HL-60 (cell line): ENCODE results near the gene IMPDH1.

Source experiments
- DNase-seq, 2 experiments: peaks; one replicate each; pipeline ENCODE4 v3.0.0-alpha.2; 2010 to 2020; ENCODE audit warnings: low read depth in 1 of 2, low spot score in 1 of 2
- H3K27ac ChIP-seq: fragments of 250-450 bp; sonication (Bioruptor Pico); replicated peaks from 2 replicates; pipeline ENCODE4 v1.5.1; 2020; ENCODE audit warnings: mild to moderate bottlenecking, moderate library complexity
- H3K27me3 ChIP-seq: fragments of 250-450 bp; sonication (Bioruptor Pico); 2 replicates; pipeline ENCODE4 v1.5.1; 2021; ENCODE audit warnings: mild to moderate bottlenecking, moderate library complexity; ENCODE audit not compliant: insufficient read depth, poor library complexity, severe bottlenecking
- H3K4me3 ChIP-seq: replicated peaks from 2 replicates; pipeline ENCODE4 v1.5.1; 2011; ENCODE audit warnings: mild to moderate bottlenecking, control low read depth, low read length; ENCODE audit not compliant: insufficient read depth
- GABPA ChIP-seq: IDR thresholded peaks from 2 replicates; pipeline ENCODE4 v1.6.1; 2012; ENCODE audit warnings: low read depth
- POLR2AphosphoS5 ChIP-seq: IDR thresholded peaks from 2 replicates; pipeline ENCODE4 v1.6.1; 2012; ENCODE audit warnings: low read depth
- SPI1 ChIP-seq: IDR thresholded peaks from 2 replicates; pipeline ENCODE4 v1.6.1; 2012; ENCODE audit warnings: low read depth, mild to moderate bottlenecking, borderline replicate concordance
- TF ChIP-seq, protein P1 (sequence below): IDR thresholded peaks from one replicate; pipeline ENCODE4 v1.5.1; 2011; ENCODE audit warnings: low read length, control low read depth, inconsistent platforms; ENCODE audit not compliant: insufficient read depth
- TF ChIP-seq, protein P2 (sequence below): IDR thresholded peaks from 2 replicates; pipeline ENCODE4 v1.6.1; 2012; ENCODE audit warnings: low read depth; ENCODE audit not compliant: insufficient replicate concordance

Gene IMPDH1

DNA sequence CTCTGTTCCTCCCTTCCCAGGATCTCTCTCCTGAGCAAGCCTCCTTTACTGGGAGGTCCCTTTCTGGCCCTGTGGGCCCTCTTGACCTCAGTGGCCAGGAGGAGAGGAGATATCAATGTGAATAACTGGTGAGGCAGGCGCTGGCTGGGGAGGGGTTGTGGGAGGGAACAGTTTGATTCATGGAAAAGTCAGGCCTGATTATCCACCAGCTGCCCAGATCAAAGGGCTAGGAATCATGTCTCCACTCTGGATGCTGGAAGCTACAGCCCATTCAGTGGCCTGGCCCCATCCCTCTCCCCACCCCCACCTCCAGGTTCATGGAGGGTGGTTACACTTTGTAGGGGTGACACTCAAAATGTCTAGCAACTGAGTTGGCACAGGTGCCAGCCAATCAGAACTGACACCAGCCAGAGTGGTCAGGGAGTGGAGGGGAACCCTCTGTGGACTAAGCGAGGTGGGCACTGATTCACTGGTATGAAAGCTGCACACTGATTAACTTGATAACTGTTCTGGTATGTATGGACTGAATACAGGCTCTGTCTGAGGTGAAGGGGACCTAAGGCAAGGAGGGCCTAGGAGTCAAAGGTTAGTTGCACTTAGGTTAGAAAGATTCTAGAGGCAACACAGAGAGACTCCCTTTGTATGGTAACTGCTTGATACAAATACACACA, 53.1 kb downstream of the IMPDH1 start:
- no peak for TF ChIP-seq POLR2AphosphoS5
- TF ChIP-seq, protein P1, sequence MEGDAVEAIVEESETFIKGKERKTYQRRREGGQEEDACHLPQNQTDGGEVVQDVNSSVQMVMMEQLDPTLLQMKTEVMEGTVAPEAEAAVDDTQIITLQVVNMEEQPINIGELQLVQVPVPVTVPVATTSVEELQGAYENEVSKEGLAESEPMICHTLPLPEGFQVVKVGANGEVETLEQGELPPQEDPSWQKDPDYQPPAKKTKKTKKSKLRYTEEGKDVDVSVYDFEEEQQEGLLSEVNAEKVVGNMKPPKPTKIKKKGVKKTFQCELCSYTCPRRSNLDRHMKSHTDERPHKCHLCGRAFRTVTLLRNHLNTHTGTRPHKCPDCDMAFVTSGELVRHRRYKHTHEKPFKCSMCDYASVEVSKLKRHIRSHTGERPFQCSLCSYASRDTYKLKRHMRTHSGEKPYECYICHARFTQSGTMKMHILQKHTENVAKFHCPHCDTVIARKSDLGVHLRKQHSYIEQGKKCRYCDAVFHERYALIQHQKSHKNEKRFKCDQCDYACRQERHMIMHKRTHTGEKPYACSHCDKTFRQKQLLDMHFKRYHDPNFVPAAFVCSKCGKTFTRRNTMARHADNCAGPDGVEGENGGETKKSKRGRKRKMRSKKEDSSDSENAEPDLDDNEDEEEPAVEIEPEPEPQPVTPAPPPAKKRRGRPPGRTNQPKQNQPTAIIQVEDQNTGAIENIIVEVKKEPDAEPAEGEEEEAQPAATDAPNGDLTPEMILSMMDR, result no peak
- no peak for TF ChIP-seq GABPA
- TF ChIP-seq, protein P2, sequence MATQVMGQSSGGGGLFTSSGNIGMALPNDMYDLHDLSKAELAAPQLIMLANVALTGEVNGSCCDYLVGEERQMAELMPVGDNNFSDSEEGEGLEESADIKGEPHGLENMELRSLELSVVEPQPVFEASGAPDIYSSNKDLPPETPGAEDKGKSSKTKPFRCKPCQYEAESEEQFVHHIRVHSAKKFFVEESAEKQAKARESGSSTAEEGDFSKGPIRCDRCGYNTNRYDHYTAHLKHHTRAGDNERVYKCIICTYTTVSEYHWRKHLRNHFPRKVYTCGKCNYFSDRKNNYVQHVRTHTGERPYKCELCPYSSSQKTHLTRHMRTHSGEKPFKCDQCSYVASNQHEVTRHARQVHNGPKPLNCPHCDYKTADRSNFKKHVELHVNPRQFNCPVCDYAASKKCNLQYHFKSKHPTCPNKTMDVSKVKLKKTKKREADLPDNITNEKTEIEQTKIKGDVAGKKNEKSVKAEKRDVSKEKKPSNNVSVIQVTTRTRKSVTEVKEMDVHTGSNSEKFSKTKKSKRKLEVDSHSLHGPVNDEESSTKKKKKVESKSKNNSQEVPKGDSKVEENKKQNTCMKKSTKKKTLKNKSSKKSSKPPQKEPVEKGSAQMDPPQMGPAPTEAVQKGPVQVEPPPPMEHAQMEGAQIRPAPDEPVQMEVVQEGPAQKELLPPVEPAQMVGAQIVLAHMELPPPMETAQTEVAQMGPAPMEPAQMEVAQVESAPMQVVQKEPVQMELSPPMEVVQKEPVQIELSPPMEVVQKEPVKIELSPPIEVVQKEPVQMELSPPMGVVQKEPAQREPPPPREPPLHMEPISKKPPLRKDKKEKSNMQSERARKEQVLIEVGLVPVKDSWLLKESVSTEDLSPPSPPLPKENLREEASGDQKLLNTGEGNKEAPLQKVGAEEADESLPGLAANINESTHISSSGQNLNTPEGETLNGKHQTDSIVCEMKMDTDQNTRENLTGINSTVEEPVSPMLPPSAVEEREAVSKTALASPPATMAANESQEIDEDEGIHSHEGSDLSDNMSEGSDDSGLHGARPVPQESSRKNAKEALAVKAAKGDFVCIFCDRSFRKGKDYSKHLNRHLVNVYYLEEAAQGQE, result no peak
- TF ChIP-seq SPI1, result no peak
- no peak overlapping the region for H3K4me3 ChIP-seq
- DNase-seq, result no peak
- no peak overlapping the region for H3K27ac ChIP-seq
- no peaks in the 10 kb centered on the region for H3K27me3 ChIP-seq

DNA sequence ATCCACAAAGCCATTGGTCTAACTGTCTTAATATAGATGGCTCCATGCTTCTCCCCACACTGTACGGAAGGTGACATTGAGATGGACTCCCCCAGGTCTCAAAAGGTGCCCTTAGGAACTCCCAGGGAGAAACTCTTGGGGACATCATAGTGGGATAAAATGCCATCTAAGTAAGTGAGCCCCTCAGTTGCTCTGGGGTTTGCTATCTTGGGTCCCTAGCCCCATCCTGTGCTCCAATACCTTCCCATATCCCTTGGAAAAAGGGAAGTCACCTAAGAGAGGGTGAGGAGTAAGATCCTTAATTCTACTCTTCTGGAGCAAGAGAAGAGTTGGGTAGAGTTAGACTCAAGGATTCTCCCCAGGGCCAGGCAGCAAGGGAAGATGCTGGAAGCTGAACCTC, 56.2 kb downstream of the IMPDH1 start:
- Histone ChIP-seq H3K27ac (no peak overlapping the region), H3K4me3 (no peak overlapping the region), H3K27me3 (no peaks in the 10 kb centered on the region)
- DNase-seq, result no peak
- TF ChIP-seq, protein P1, result no peak
- TF ChIP-seq POLR2AphosphoS5, result no peak
- TF ChIP-seq GABPA, result no peak
- no peak for TF ChIP-seq SPI1
- TF ChIP-seq, protein P2, result no peak

DNA sequence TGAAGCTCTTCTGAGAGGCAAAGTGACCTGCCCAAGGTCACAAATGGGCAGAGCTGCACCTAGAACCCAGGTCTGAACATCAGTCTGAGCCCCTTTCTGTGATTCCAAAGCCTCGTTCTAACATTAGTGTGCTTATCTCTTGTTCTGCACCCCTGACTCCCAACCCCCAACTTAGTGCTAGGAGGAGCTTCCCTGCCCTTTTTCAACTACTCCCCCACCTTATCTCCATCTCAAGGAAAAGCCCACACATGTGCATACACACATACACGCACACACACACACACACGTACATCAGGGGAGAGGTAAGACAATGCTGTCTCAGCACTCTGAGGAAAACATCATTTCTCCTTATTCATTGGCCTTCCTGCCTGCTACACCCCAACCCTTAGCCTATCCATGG, 56.6 kb downstream of the IMPDH1 start:
- TF ChIP-seq, protein P1, result no peak
- TF ChIP-seq POLR2AphosphoS5 (no peak), GABPA (no peak), SPI1 (no peak)
- TF ChIP-seq, protein P2, result no peak
- no peak overlapping the region for H3K27ac ChIP-seq

More for the DNA sequence above, 56.6 kb downstream of the IMPDH1 start:
- no peak for DNase-seq
- H3K4me3 ChIP-seq, result no peak overlapping the region
- no peaks in the 10 kb centered on the region for H3K27me3 ChIP-seq
